Activated CD8-positive, alpha-beta memory T cell treated with anti-CD3 and anti-CD28 coated beads, Interleukin-2, amount 50 U/mL, for 24 hours (primary cell): ENCODE measurements around the gene PRR35.

Experiments used
- DNase-seq: peaks from one replicate; pipeline ENCODE4 v3.0.0-alpha.2; 2020; ENCODE audit errors: extremely low read depth

The PRR35 gene

DNA sequence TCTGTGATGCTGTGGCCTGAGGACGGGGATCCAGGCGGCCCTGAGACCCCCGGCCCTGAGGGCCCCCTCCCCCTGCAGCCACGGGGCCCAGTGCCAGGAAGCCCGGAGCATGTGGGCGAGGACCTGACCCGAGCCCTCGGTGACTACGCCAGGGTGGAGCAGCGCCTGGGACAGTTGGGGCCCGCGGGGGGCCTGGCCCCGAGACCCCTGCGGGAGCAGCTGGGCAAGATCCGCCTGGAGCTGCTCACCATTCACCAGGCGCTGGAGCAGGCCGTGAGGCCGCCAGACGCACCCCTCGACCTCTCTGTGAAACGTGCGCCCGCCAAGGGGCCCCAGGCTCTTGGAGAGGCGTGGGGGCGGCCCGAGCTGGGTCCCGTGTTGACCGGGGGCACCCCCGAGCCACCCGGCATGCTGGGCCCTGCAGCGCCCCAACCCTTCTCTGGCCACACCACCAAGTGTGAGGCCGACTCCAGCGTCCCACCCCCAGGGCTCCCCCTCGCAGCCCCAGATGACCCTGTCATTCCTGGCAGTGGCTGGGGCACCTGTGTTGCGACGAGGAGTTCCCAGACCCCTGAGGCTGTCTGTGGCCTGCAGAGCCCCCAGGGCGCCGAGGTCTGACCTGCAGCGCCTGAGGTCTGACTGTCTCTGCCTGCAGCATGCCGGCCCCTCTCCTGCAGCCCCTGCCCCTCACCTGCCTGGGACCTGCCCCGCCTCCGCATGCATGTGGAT is 4.7 kb downstream of the PRR35 start:
- no peak for DNase-seq

DNA sequence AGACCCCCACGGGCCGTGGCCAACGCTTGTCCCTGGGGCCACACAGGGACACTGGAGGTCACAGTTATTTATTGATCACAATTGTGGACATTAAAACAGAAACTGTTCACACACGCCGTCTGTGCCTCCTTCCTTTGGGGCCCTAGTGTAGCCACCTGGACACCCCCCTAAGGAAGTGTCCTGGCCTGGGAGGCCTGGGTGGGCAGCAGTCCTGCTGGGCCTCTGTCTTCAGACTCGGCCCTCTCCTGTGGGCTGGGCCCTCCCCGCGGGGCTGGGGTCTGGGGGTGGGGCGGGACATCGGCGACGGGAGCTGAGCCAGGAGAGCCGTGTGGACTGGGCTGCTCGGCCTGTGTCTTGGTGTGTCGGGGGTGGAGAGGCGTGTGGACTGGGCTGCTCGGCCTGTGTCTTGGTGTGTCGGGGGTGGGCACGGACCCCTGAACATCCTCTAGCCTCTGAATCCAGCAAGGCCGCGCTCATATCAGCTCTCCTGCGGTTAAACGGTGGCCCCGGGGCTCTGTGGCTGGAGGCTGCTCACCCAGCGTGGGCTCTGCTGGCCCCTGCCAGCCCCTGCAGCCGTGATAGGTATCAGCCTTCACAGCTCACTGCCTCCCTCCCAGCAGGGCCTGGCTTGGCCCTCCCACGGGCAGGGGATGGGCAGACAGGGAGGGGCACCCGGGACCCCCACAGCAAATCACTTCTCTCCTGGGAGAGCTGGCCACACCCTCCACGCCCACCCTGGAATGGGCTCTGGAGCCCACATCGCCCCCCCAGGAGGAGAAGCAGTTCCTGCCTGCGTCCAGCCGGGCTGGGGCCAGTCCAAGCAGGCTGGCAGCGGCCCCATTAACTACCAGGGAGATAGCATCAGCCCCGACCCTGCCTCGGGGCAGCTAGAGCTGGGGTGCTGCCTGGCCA is 5.5 kb downstream of the PRR35 start:
- DNase-seq: no peak

GRCh38 chr16:566475-567372 is 6.5 kb downstream of the PRR35 start, which contains the start of gene NHLRC4:
TSS of gene NHLRC4 (plus strand) at chr16:567005. CDS start at chr16:568048, 1,043 bp downstream.
- no peak for DNase-seq

- DNase-seq: no peak
Measured at GRCh38 chr16:567373-568256, 7.4 kb downstream of the PRR35 start.

DNA sequence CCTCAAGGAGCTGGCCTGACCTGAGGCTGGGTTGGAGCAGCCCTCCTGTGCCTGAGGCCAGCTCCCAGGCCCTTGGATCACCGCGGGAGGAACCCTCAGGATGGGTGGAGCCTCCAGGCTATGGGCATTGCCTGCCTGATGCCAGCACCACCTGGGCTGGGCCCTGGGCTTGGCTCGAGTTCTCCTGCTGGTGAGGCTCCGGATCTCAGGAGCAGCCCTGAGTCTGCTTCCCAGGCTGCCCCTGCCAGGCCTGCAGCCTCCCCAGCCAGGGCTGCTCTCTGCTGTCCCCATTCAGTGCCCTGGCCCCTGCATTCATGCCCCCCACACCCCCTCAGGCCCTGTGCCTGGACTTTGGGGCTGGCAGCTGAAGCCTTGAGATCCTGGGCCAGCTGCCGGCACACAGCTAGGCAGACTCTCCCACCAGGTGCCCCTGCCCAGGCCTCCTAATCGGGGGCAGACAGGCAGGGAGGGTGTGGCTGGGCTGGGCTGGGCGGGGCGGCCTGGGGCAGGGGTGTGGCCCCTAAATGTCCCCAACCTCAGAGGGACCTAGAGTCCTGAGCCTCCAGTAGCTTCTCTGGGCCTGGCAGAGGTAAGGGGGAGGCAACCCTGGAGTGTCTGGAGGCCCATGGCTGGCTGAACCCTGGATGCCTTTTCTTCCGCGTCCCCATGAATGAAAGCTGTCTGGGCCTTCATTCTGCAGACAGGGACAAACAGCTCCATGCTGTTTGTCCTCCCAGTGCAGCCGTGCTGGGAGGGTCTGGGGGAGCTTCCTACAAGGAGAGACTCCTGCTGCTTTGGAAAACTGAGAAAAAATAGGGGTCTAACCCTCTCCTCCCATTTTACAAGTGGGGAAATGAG is 8.4 kb downstream of the PRR35 start:
- DNase-seq: no peak

DNA sequence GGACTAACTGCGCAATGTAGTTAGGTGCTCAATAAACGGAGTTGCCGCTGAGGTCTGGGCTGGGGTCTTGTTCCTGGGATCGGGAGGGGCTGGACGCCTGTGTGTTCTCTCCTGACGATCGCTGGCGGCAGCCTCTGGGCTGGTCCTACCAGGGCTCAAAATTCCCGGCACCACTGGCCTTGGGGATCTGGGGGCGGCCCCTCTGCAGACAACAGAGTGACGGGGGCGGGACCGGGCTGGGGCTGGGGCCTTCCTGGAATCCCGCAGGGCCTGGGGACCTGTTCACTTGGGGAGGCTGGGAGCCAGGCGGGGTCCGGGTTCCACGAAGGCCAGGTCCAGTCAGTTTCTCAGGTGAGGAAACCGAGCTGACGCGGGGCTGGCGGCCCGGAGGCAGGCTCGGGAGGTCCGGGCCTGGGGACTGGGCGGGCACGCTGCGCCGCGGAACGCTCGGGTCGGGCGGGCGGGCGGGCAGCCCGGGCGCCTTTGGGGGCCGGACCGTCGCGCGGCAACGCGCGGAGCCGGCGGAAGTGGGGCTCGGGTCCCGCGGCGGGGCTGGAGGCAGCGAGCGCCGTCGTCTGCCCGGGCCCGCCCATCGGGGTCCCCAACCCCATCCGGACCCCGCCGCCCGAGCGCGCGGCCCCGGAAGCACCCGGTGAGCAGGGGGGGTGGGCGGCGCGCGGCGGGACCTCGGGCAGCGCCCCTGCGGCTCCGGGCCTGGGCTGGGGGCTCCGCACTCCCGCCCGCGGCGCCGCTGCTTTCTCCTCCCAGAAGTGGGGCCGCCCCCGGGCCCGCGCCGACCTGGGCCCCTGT is 9.5 kb downstream of the PRR35 start, which contains the start of gene PIGQ:
Gene PIGQ (plus strand): TSS at position 524 of the 810 bp plus-strand sequence. CDS start 4,107 bp downstream, outside the sequence.
- DNase-seq: peak; percentile 15

DNA sequence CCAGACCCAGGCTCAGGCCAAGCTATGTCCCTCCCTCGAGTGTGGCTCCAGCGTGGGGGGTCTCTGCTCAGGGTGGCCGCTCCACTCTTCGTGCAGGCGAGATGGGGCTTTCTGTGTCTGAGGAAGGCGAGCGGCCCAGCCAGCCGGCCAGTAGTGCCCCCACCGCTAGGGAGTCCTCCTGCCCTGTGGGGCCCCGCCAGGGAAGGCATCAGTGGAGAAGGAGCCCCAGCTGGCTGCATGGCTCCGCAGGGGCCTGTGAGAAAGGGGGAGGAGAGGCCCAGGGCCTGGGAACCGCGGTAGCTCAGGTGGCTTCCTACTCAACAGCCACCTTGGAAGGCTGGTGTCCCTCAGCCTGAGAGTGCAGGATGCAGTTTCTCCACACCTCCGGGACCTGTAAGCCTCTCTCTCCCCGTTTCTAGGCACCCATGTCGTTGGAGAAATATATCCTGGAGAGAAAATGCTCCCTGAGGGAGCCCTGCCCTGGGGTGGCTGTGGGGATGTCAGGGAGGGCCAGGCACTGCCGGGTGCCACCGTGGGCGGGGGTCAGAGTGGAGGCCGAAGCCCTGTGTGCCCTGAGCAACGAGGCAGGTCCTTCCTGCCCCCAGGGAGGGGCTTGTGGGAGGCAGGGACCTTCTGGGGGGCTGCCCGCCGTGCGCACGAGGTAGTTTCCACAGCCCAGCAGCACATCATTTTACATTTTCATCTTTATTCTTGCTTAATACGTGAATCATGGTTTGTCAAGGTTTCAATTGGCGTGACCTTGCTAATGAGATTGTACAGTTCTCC is 12.9 kb downstream of the PRR35 start:
- DNase-seq: no peak

GRCh38 chr16:574021-574760 is 14.0 kb downstream of the PRR35 start:
- DNase-seq: no peak

- no peak for DNase-seq
Measured at GRCh38 chr16:575354-576196, 15.4 kb downstream of the PRR35 start.

DNA sequence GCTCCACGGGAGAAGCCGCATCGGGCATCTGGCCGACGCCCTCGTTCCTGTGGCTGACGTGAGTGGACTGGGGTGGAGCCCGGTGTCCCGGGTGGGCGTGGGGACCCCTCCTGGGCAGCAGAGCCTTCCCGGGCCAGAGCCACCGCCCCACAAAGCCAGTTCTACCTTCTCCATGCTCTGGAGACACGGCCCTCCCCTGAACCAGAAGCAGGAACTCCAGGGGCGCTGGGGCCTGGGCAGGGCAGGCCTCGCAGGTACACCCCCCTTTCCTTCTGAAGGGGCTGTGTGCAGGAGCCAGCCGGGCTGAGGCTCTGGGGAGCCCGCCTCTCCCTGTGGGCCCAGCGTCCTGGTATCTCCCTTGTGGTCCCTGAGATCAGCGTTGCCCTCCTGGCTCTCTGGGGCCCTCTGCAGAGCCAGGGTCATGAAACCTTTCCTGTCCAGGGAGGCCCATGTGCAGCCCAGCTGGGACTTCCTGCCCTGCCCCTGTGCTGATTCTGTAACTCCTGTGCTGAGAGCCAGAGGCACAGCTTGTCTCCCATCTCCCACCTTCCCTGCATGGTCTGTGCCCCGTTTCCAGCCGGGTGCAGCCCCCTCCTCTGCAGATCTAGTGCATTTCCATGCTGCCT is 16.1 kb downstream of the PRR35 start:
- no peak for DNase-seq

- DNase-seq: no peak
Measured at GRCh38 chr16:576823-577201, 16.6 kb downstream of the PRR35 start.

DNA sequence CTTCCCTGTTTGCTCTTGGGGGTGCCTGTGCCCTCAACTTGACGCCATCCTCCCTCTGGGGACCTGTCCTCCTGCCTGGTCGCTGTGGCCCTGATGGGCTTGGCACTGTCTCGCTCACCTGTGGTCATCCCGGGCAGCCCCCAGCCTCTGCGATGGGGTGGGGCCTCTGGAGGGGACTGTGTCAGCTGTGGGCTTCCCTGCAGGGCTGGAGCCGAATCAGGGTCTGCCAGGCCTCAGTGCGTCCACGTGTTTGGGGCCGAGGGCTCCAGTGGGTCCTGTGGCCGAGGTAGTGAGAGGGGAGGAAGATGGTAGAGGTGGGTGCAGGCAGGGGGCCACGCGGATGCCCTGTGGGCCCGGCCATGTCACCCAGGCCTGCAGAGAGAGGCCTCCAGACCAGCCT is 17.6 kb downstream of the PRR35 start:
- no peak for DNase-seq

DNA sequence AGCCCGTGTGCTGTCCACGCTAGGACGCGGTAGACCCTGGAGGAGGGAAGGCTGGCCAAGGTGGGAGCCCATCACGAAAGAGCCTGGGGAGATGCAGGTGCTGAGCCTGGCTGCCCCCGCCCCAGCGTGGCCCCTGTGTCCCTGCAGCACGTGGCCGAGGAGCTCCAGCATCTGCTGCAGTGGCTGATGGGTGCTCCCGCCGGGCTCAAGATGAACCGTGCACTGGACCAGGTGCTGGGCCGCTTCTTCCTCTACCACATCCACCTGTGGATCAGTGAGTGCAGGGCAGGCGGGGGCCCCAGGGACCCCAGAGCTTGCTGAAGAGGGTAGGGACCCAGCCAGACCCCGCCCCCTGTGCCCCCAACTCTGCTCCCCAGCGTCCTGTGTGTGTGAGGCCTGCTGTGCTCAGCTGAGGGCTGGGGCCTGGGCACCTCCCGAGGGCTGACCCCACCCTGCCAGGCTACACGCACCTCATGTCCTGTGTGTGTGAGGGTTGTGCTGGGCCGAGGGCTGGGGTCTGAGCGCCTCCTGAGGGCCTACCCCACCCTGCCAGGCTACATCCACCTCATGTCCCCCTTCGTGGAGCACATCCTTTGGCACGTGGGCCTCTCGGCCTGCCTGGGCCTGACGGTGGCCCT is 18.2 kb downstream of the PRR35 start:
- no peak for DNase-seq

GRCh38 chr16:578870-579405 is 18.7 kb downstream of the PRR35 start:
- DNase-seq: no peak
